Neural progenitor cell (in vitro differentiated cells): ENCODE measurements around the gene MKNK2. TPM values are rescaled to one million over a fixed set of nuclear protein-coding genes. Genes with fewer than 3 reads are reported as not detected.
A peak's percentile ranks its signal among the peaks of the same experiment; 100 is the strongest.

ENCODE experiments used
- DNase-seq: peaks from one replicate; pipeline ENCODE4 v3.0.0-alpha.2; 2016; ENCODE audit warnings: low spot score
- H2AFZ ChIP-seq: fragments of 200-600 bp; sonication (generic); replicated peaks from 2 replicates; pipeline ENCODE4 v1.6.1; 2016; ENCODE audit warnings: antibody characterized with exemption
- H3F3A ChIP-seq: fragments of 200-600 bp; sonication (generic); 2 replicates; pipeline ENCODE4 v1.6.1; 2016; ENCODE audit warnings: antibody characterized with exemption, low read depth
- H3K27ac ChIP-seq: fragments of 200-600 bp; sonication (generic); 2 replicates; pipeline ENCODE4 v1.5.1; 2016; ENCODE audit warnings: mild to moderate bottlenecking
- H3K27me3 ChIP-seq: fragments of 200-600 bp; sonication (generic); 2 replicates; pipeline ENCODE4 v1.6.1; 2016; ENCODE audit warnings: mild to moderate bottlenecking, moderate library complexity
- H3K36me3 ChIP-seq: fragments of 200-600 bp; sonication (generic); 2 replicates; pipeline ENCODE4 v1.5.1; 2016
- H3K4me1 ChIP-seq: fragments of 200-600 bp; sonication (generic); 2 replicates; pipeline ENCODE4 v1.6.1; 2016; ENCODE audit warnings: mixed run types
- H3K4me2 ChIP-seq: fragments of 200-600 bp; sonication (generic); 2 replicates; pipeline ENCODE4 v1.6.1; 2016
- H3K4me3 ChIP-seq: fragments of 200-600 bp; sonication (generic); 2 replicates; pipeline ENCODE4 v1.5.1; 2016
- H3K79me2 ChIP-seq: fragments of 200-600 bp; sonication (generic); 2 replicates; pipeline ENCODE4 v1.6.1; 2016; ENCODE audit warnings: low read depth
- H3K9ac ChIP-seq: fragments of 200-600 bp; sonication (generic); 2 replicates; pipeline ENCODE4 v1.6.1; 2016
- H3K9me3 ChIP-seq: fragments of 200-600 bp; sonication (generic); 2 replicates; pipeline ENCODE4 v1.5.1; 2016; ENCODE audit warnings: low read depth
- H4K20me1 ChIP-seq: fragments of 200-600 bp; sonication (generic); 2 replicates; pipeline ENCODE4 v1.6.1; 2016; ENCODE audit warnings: low read depth
- H3K27ac Mint-ChIP-seq: 3 replicates; pipeline ENCODE4 v1.8.0; 2021; ENCODE audit warnings: mixed read lengths
- H3K27me3 Mint-ChIP-seq: 2 replicates; pipeline ENCODE4 v1.8.0; 2022; ENCODE audit warnings: low read depth, mild to moderate bottlenecking, inconsistent platforms, moderate library complexity, mixed read lengths; ENCODE audit not compliant: insufficient read depth
- H3K36me3 Mint-ChIP-seq: 3 replicates; pipeline ENCODE4 v1.8.0; 2021; ENCODE audit warnings: mixed read lengths
- H3K4me1 Mint-ChIP-seq: 3 replicates; pipeline ENCODE4 v1.8.0; 2021; ENCODE audit warnings: mixed read lengths
- H3K4me3 Mint-ChIP-seq: 3 replicates; pipeline ENCODE4 v1.8.0; 2021; ENCODE audit warnings: mild to moderate bottlenecking, moderate library complexity, mixed read lengths
- H3K9me3 Mint-ChIP-seq: 3 replicates; pipeline ENCODE4 v1.8.0; 2020; ENCODE audit warnings: mixed read lengths
- EZH2 ChIP-seq: fragments of 200-600 bp; sonication (generic); IDR thresholded peaks from 2 replicates; pipeline ENCODE4 v1.6.1; 2017; ENCODE audit warnings: antibody characterized with exemption, mild to moderate bottlenecking, moderate library complexity
- EZH2phosphoT487 ChIP-seq: fragments of 200-600 bp; sonication (generic); IDR thresholded peaks from 2 replicates; pipeline ENCODE4 v1.6.1; 2017; ENCODE audit warnings: antibody characterized with exemption
- total RNA-seq: library from RNA; depleted of rRNA; stranded (reverse); fragments of >200 nt; gene quantifications from 2 replicates; pipeline ENCODE4 v1.2.3, GENCODE V29; 2015; ENCODE audit warnings: low replicate concordance
- TF ChIP-seq, protein P1 (sequence below): fragments of 200-600 bp; sonication (generic); IDR thresholded peaks from 2 replicates; pipeline ENCODE4 v1.5.1; 2017; ENCODE audit warnings: antibody characterized with exemption, mild to moderate bottlenecking

MKNK2 gene
- total RNA-seq, 1 donor from 2014 or later = 46.0 TPM

DNA sequence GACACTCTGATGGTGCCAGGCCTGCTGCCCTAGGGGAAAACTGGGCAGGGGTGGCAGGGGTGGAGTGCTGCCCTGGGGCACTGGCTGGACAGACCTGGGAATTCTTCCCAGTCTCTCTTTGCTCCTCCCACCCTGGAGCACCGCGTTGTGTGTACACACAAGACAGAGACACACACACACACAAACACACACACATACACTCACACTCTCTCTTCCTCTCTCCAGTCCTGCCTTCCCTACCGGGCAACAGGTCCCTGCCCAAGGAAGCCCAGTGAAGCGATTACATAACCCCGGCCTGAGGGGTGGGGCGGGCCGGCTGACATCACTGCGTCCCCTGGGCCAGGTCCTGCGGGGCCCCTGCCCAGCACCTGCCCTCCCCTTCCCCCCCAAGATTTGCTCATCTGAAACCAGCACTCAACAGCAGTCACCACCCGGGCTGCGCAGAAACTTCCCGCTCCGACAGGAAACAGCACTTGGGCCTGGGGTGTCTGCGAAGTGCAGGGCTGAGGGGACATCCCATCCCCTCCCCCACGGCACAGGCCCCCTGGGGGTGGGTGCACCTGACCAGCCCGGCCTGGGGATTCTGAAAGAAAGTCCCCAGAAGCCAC, 1.2 kb downstream of the MKNK2 start:
- H2AFZ ChIP-seq = no peak overlapping the region
- TF ChIP-seq, protein P1, sequence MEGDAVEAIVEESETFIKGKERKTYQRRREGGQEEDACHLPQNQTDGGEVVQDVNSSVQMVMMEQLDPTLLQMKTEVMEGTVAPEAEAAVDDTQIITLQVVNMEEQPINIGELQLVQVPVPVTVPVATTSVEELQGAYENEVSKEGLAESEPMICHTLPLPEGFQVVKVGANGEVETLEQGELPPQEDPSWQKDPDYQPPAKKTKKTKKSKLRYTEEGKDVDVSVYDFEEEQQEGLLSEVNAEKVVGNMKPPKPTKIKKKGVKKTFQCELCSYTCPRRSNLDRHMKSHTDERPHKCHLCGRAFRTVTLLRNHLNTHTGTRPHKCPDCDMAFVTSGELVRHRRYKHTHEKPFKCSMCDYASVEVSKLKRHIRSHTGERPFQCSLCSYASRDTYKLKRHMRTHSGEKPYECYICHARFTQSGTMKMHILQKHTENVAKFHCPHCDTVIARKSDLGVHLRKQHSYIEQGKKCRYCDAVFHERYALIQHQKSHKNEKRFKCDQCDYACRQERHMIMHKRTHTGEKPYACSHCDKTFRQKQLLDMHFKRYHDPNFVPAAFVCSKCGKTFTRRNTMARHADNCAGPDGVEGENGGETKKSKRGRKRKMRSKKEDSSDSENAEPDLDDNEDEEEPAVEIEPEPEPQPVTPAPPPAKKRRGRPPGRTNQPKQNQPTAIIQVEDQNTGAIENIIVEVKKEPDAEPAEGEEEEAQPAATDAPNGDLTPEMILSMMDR = no peak
- TF ChIP-seq EZH2 (no peak), EZH2phosphoT487 (no peak)

GRCh38 chr19:2048959-2049740, 1.9 kb downstream of the MKNK2 start:
- Histone ChIP-seq H3K4me2 (peak overlapping the region; percentile 99), H3K79me2 (peaks cover 43% of the 10 kb centered on the region), H3K9me3 (no peaks in the 10 kb centered on the region), H3K36me3 (no peaks in the 10 kb centered on the region), H3K27ac (no peak overlapping the region), H3K9ac (no peak overlapping the region), H2AFZ (no peak overlapping the region), H4K20me1 (peaks cover 61% of the 10 kb centered on the region), H3K27me3 (no peaks in the 10 kb centered on the region), H3K4me1 (no peaks in the 10 kb centered on the region), H3K4me3 (peak overlapping the region; percentile 100), H3F3A (peaks cover 15% of the 10 kb centered on the region)
- Mint-ChIP-seq H3K4me1 (peaks cover 17% of the 10 kb centered on the region), H3K4me3 (peak overlapping the region; percentile 92), H3K27ac (no peak overlapping the region), H3K27me3 (peaks cover 3% of the 10 kb centered on the region), H3K9me3 (no peaks in the 10 kb centered on the region), H3K36me3 (no peaks in the 10 kb centered on the region)
- TF ChIP-seq EZH2phosphoT487 (no peak), EZH2 (no peak)
- TF ChIP-seq, protein P1 = no peak
- peak; percentile 24 for DNase-seq

More for the DNA sequence above, 1.2 kb downstream of the MKNK2 start:
- H3K4me3 ChIP-seq = peak overlapping the region; percentile 100
- no peaks in the 10 kb centered on the region for H3K4me1 ChIP-seq
- Mint-ChIP-seq H3K4me1 (peaks cover 17% of the 10 kb centered on the region), H3K36me3 (no peaks in the 10 kb centered on the region), H3K9me3 (no peaks in the 10 kb centered on the region), H3K27me3 (peaks cover 2% of the 10 kb centered on the region), H3K27ac (no peak overlapping the region), H3K4me3 (peak overlapping the region; percentile 92)
- H3K9ac ChIP-seq = peak overlapping the region; percentile 85
- DNase-seq = peak; percentile 60
- H3K9me3 ChIP-seq = no peaks in the 10 kb centered on the region
- H3K36me3 ChIP-seq = no peaks in the 10 kb centered on the region
- peaks cover 10% of the 10 kb centered on the region for H3F3A ChIP-seq
- no peak overlapping the region for H3K27ac ChIP-seq
- peaks cover 43% of the 10 kb centered on the region for H3K79me2 ChIP-seq
- H3K27me3 ChIP-seq = no peaks in the 10 kb centered on the region
- H3K4me2 ChIP-seq = peak overlapping the region; percentile 99
- peaks cover 59% of the 10 kb centered on the region for H4K20me1 ChIP-seq

GRCh38 chr19:2048104-2048958, 2.7 kb downstream of the MKNK2 start:
- Histone ChIP-seq H3K4me2 (peak overlapping the region; percentile 18), H3K9me3 (no peaks in the 10 kb centered on the region), H3K4me1 (no peaks in the 10 kb centered on the region), H3K27ac (no peak overlapping the region), H3K27me3 (no peaks in the 10 kb centered on the region), H4K20me1 (peaks cover 63% of the 10 kb centered on the region), H3K4me3 (no peak overlapping the region), H3K9ac (no peak overlapping the region), H3K79me2 (peaks cover 43% of the 10 kb centered on the region), H2AFZ (no peak overlapping the region), H3F3A (peaks cover 19% of the 10 kb centered on the region), H3K36me3 (no peaks in the 10 kb centered on the region)
- Mint-ChIP-seq H3K4me1 (peaks cover 20% of the 10 kb centered on the region), H3K27ac (no peak overlapping the region), H3K36me3 (no peaks in the 10 kb centered on the region), H3K27me3 (peaks cover 3% of the 10 kb centered on the region), H3K4me3 (peak overlapping the region; percentile 24), H3K9me3 (no peaks in the 10 kb centered on the region)
- no peak for DNase-seq
- TF ChIP-seq, protein P1 = no peak
- TF ChIP-seq EZH2phosphoT487 (no peak), EZH2 (no peak)
